HG03342 (cell line): ENCODE results near the gene CKB.
A peak's percentile ranks its signal among the peaks of the same experiment; 100 is the strongest.
"Not testable (repeated sequence)": the region's sequence is repeated elsewhere in the genome, so short reads cannot be mapped to it uniquely, and the experiment has no call there.

Experiments used
- ATAC-seq: cut with Tn5 transposase; IDR thresholded peaks from one replicate; pipeline ENCODE4 v1.9.1; 2021; ENCODE audit warnings: mild to moderate bottlenecking, moderate library complexity; ENCODE audit not compliant: unreplicated experiment

The CKB gene

GRCh38 chr14:103528146-103528586 is 5.5 kb upstream of the CKB start:
- ATAC-seq: no peak

- ATAC-seq: peak; percentile 66
Measured at GRCh38 chr14:103527408-103528145, 4.9 kb upstream of the CKB start.

GRCh38 chr14:103526914-103527248 is 4.3 kb upstream of the CKB start:
- no peak for ATAC-seq

GRCh38 chr14:103526247-103526913 is 3.8 kb upstream of the CKB start:
- ATAC-seq: no peak

GRCh38 chr14:103525430-103526246 is 3.0 kb upstream of the CKB start:
- ATAC-seq: not testable (repeated sequence)

GRCh38 chr14:103524002-103524935 is 1.6 kb upstream of the CKB start:
- ATAC-seq: no peak

- ATAC-seq: no peak
Measured at GRCh38 chr14:103523575-103523954, 935 bp upstream of the CKB start.

- ATAC-seq: no peak
Measured at GRCh38 chr14:103521951-103522563, 573 bp downstream of the CKB start.

- ATAC-seq: no peak
Measured at GRCh38 chr14:103521438-103521950, 1.1 kb downstream of the CKB start.

- no peak for ATAC-seq
Measured at GRCh38 chr14:103520657-103521437, 1.8 kb downstream of the CKB start.

- ATAC-seq: no peak
Measured at GRCh38 chr14:103520269-103520656, 2.4 kb downstream of the CKB start.

GRCh38 chr14:103519837-103520212 is 2.8 kb downstream of the CKB start:
- ATAC-seq: no peak

- ATAC-seq: no peak
Measured at GRCh38 chr14:103519043-103519836, 3.4 kb downstream of the CKB start.

- ATAC-seq: no peak
Measured at GRCh38 chr14:103518422-103519042, 4.1 kb downstream of the CKB start.

- ATAC-seq: no peak
Measured at GRCh38 chr14:103517721-103518421, 4.8 kb downstream of the CKB start.

GRCh38 chr14:103517174-103517566 is 5.5 kb downstream of the CKB start:
- ATAC-seq: no peak

GRCh38 chr14:103516426-103517173 is 6.0 kb downstream of the CKB start:
- ATAC-seq: no peak
